Endothelial cell of umbilical vein (primary cell): Measurements from ENCODE around the gene NEU4. TPM values are rescaled to one million over a fixed set of nuclear protein-coding genes. Genes with fewer than 3 reads are reported as not detected.
"Not testable (repeated sequence)": the region's sequence is repeated elsewhere in the genome, so short reads cannot be mapped to it uniquely, and the experiment has no call there.

Source experiments
- BruUV-seq: library from RNA; stranded (reverse); fragments of 400-500 nt; replicated peaks from 2 replicates; lab custom pipeline; 2021; lab: Mats Ljungman, UMichigan
- CTCF ChIA-PET: fragments of 300-600, 350-600 bp; sonication (Branson Sonifier 250); formaldehyde crosslinking; loops from one replicate; lab custom pipeline; 2021; ENCODE audit warnings: antibody characterized with exemption, inconsistent platforms; lab: Charles Lee
- POLR2A ChIA-PET: fragments of 300-600, 350-600 bp; sonication (Branson Sonifier 250); formaldehyde crosslinking; loops from one replicate; lab custom pipeline; 2021; ENCODE audit warnings: antibody characterized with exemption, inconsistent platforms; lab: Charles Lee
- DNase-seq: peaks from one replicate; pipeline ENCODE4 v3.0.0-alpha.2; 2011; ENCODE audit warnings: low read depth, low spot score
- FAIRE-seq: peaks from 2 replicates; lab custom pipeline; 2011; peaks lifted over from hg19 to GRCh38; lab: Jason Lieb, UNC
- H2AFZ ChIP-seq: 2 replicates; pipeline ENCODE4 v1.6.0; 2012; ENCODE audit warnings: low read depth, low read length, control low read depth, inconsistent platforms
- H3K27ac ChIP-seq: 2 replicates; pipeline ENCODE4 v1.5.1; 2011; ENCODE audit warnings: low read depth, mild to moderate bottlenecking, control low read depth, low read length, moderate library complexity; ENCODE audit not compliant: insufficient read depth
- H3K27me3 ChIP-seq, 2 experiments: 2 replicates each; pipeline versions ENCODE4 v1.6.0 to v1.6.1; 2011; ENCODE audit warnings: low read length in 2 of 2, mixed read lengths in 1 of 2; ENCODE audit not compliant: control insufficient read depth in 2 of 2, insufficient read depth in 2 of 2
- H3K36me3 ChIP-seq, 2 experiments: 2 replicates in 1 of 2; 3 replicates in 1 of 2; pipeline ENCODE4 v1.5.1; 2011; ENCODE audit warnings: low read length in 2 of 2, mild to moderate bottlenecking in 1 of 2, moderate library complexity in 1 of 2; ENCODE audit not compliant: control insufficient read depth in 2 of 2, insufficient read depth in 2 of 2; ENCODE audit errors: extremely low read depth in 1 of 2
- H3K4me1 ChIP-seq: 3 replicates; pipeline ENCODE4 v1.5.1; 2011; ENCODE audit warnings: mild to moderate bottlenecking, low read length; ENCODE audit not compliant: control insufficient read depth, insufficient read depth; ENCODE audit errors: extremely low read depth
- H3K4me2 ChIP-seq: 2 replicates; pipeline ENCODE4 v1.6.1; 2011; ENCODE audit warnings: low read length, control low read depth, mixed read lengths; ENCODE audit not compliant: insufficient read depth
- H3K4me3 ChIP-seq, 3 experiments: fragments of 200-600 bp in 1 of 3; sonication (generic), shearing (Covaris generic) in 1 of 3; replicated peaks in 1 of 3; 2 replicates each; pipeline ENCODE4 v1.5.1; 2011 to 2016; ENCODE audit warnings: control low read depth in 3 of 3, low read length in 3 of 3, mild to moderate bottlenecking in 2 of 3, inconsistent platforms in 1 of 3, low read depth in 1 of 3, moderate library complexity in 1 of 3; ENCODE audit not compliant: insufficient read depth in 1 of 3
- H3K79me2 ChIP-seq: 2 replicates; pipeline ENCODE4 v1.6.0; 2012; ENCODE audit warnings: low read length, inconsistent platforms; ENCODE audit not compliant: control insufficient read depth, insufficient read depth
- H3K9ac ChIP-seq: replicated peaks from 2 replicates; pipeline ENCODE3; 2011; ENCODE audit warnings: low read length, control low read depth; ENCODE audit not compliant: insufficient read depth; ENCODE audit errors: extremely low read depth
- H3K9me1 ChIP-seq: replicated peaks from 3 replicates; pipeline ENCODE4 v1.6.0; 2011; ENCODE audit warnings: mild to moderate bottlenecking, low read length; ENCODE audit not compliant: control insufficient read depth, insufficient read depth; ENCODE audit errors: extremely low read depth
- H3K9me3 ChIP-seq: replicated peaks from 2 replicates; pipeline ENCODE4 v1.5.1; 2012; ENCODE audit warnings: low read length, inconsistent platforms; ENCODE audit not compliant: control insufficient read depth, insufficient read depth
- H4K20me1 ChIP-seq: replicated peaks from 2 replicates; pipeline ENCODE3; 2011; ENCODE audit warnings: mild to moderate bottlenecking, low read length; ENCODE audit not compliant: control insufficient read depth, insufficient read depth; ENCODE audit errors: extremely low read depth
- EZH2 ChIP-seq: IDR thresholded peaks from 2 replicates; pipeline ENCODE4 v1.6.1; 2012; ENCODE audit warnings: borderline replicate concordance, low read depth, mild to moderate bottlenecking, moderate library complexity, low read length, inconsistent platforms; ENCODE audit not compliant: severe bottlenecking
- FOS ChIP-seq: IDR thresholded peaks from 2 replicates; pipeline ENCODE4 v1.6.1; 2011; ENCODE audit warnings: mild to moderate bottlenecking, low read length, moderate library complexity, borderline replicate concordance; ENCODE audit not compliant: insufficient read depth
- GATA2 ChIP-seq: IDR thresholded peaks from 2 replicates; pipeline ENCODE4 v1.7.0; 2011; ENCODE audit warnings: low read depth, mild to moderate bottlenecking, moderate library complexity, mixed read lengths, low read length; ENCODE audit not compliant: insufficient read length, insufficient read depth
- POLR2AphosphoS5 ChIP-seq: IDR thresholded peaks from 2 replicates; pipeline ENCODE4 v1.6.1; 2012; ENCODE audit warnings: low read depth, mild to moderate bottlenecking, control low read depth, low read length, moderate library complexity; ENCODE audit not compliant: insufficient read depth
- dilution Hi-C: fragments of 300-500 bp; cut with MboI; formaldehyde crosslinking; loops from one replicate; pipeline ENCODE4 v1.15.0; 2019; ENCODE audit warnings: low sequenced_read_pairs; ENCODE audit not compliant: extremely low pct_ligation_motif_present
- intact Hi-C: fragments of 100-400 bp; cut with micrococcal nuclease; formaldehyde crosslinking; loops from one replicate; pipeline ENCODE4 v1.10.0; 2022
- polyA plus RNA-seq, 4 experiments: library from polyadenylated mRNA; depleted of rRNA in 3 of 4; stranded (reverse) in 3 of 4; unstranded in 1 of 4; fragments of >200 nt; gene quantifications; 2 replicates each; pipeline versions ENCODE4 v1.2.1 to v1.2.3, GENCODE V29; 2011 to 2012; ENCODE audit warnings: missing spikeins in 1 of 4
- total RNA-seq: library from RNA; stranded (reverse); gene quantifications from 2 replicates; pipeline ENCODE4 v1.2.3, GENCODE V29; 2021

NEU4 gene
- total and polyA plus RNA-seq, 2 donors (not counting 3 experiments of a cell fraction or from before 2014, with no cell fraction given): not detected

DNA sequence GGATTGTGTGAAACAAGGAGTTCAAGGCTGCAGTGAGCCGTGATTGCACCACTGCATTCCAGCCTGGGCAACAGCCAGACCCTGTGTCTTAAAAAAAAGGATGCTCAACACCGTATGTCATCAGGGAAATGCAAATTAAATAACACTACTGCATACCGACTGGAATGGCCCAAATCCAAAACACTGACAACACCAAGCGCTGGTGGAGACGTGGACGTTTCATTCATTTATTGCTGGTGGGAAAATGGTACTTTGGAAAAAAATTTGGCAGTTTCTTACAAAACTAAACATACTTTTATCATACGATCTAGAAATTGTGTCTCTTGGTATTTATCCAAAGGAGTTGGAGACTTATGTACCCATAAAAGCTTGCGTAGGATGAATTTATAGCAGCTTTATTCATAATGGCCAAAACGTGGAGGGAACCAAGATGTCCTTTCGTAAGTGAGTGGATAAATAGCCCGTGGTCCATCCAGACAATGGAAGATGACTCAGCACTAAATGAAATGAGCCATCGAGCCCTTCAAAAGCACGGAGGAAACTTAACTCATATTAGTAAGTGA is 24.2 kb downstream of the NEU4 start:
- DNase-seq (peak; percentile 31), FAIRE-seq (peak; percentile 47)
- ChIA-PET POLR2A (no interaction called here), CTCF (no interaction called here)
- no TSS peak for BruUV-seq
- H3K9ac ChIP-seq: no peak overlapping the region
- no peaks in the 10 kb centered on the region for H3K4me1 ChIP-seq
- dilution Hi-C loops (no loop called here), intact Hi-C loops (no loop called here)
- no peaks in the 10 kb centered on the region for H3K36me3 ChIP-seq
- H3K9me3 ChIP-seq: no peaks in the 10 kb centered on the region
- no peaks in the 10 kb centered on the region for H3K9me1 ChIP-seq
- no peaks in the 10 kb centered on the region for H4K20me1 ChIP-seq
- no peak overlapping the region for H3K4me3 ChIP-seq
- no peak overlapping the region for H3K27ac ChIP-seq
- H3K79me2 ChIP-seq: no peaks in the 10 kb centered on the region
- TF ChIP-seq GATA2 (no peak), EZH2 (no peak), FOS (peak; percentile 27), POLR2AphosphoS5 (no peak)
- H2AFZ ChIP-seq: peak overlapping the region; percentile 66
- peak overlapping the region; percentile 31 for H3K4me2 ChIP-seq
- H3K27me3 ChIP-seq: peaks cover 13 to 27% of the 10 kb centered on the region in 2 experiments

GRCh38 chr2:241833756-241834526 is 24.9 kb downstream of the NEU4 start:
- intact Hi-C loops, BruUV-seq, H3K4me1 ChIP-seq, POLR2A ChIA-PET, H3K79me2 ChIP-seq, H2AFZ ChIP-seq, H3K4me3 ChIP-seq, H3K9ac ChIP-seq, H3K9me3 ChIP-seq, H3K9me1 ChIP-seq, H4K20me1 ChIP-seq, H3K36me3 ChIP-seq, CTCF ChIA-PET, H3K27ac ChIP-seq, FAIRE-seq, dilution Hi-C loops, DNase-seq: not testable (repeated sequence)
- H3K27me3 ChIP-seq: peaks cover 18 to 33% of the 10 kb centered on the region in 2 experiments
- H3K4me2 ChIP-seq: peak overlapping the region; percentile 31
